Smooth muscle cell (in vitro differentiated cells): ENCODE results near the gene HNRNPF. TPM values are rescaled to one million over a fixed set of nuclear protein-coding genes. Genes with fewer than 3 reads are reported as not detected.

Experiments
- DNase-seq: peaks from one replicate; lab custom pipeline; 2025; ENCODE audit not compliant: unreplicated experiment; lab: John Stamatoyannopoulos, UW
- H2AFZ ChIP-seq: fragments of 200-600 bp; sonication (generic); 2 replicates; pipeline ENCODE4 v1.6.0; 2016; ENCODE audit warnings: antibody characterized with exemption, low read depth, mild to moderate bottlenecking
- H3F3A ChIP-seq: fragments of 200-600 bp; sonication (generic); 2 replicates; pipeline ENCODE4 v1.6.0; 2017; ENCODE audit warnings: antibody characterized with exemption, low read depth
- H3K27ac ChIP-seq: fragments of 200-600 bp; sonication (generic); 2 replicates; pipeline ENCODE4 v1.5.1; 2016; ENCODE audit warnings: low read depth, mild to moderate bottlenecking
- H3K27me3 ChIP-seq: fragments of 200-600 bp; sonication (generic); 2 replicates; pipeline ENCODE4 v1.6.1; 2016; ENCODE audit warnings: low read depth, mild to moderate bottlenecking
- H3K36me3 ChIP-seq: fragments of 200-600 bp; sonication (generic); 2 replicates; pipeline ENCODE4 v1.5.1; 2016; ENCODE audit warnings: low read depth
- H3K4me1 ChIP-seq: fragments of 200-600 bp; sonication (generic); 2 replicates; pipeline ENCODE4 v1.5.1; 2016; ENCODE audit warnings: low read depth
- H3K4me2 ChIP-seq: fragments of 200-600 bp; sonication (generic); 2 replicates; pipeline ENCODE4 v1.6.0; 2016; ENCODE audit warnings: mild to moderate bottlenecking
- H3K4me3 ChIP-seq: fragments of 200-600 bp; sonication (generic); 2 replicates; pipeline ENCODE4 v1.5.1; 2016; ENCODE audit warnings: mild to moderate bottlenecking
- H3K79me2 ChIP-seq: fragments of 200-600 bp; sonication (generic); 2 replicates; pipeline ENCODE4 v1.6.0; 2016; ENCODE audit warnings: low read depth, mild to moderate bottlenecking
- H3K9ac ChIP-seq: fragments of 200-600 bp; sonication (generic); 2 replicates; pipeline ENCODE4 v1.6.0; 2016; ENCODE audit warnings: low read depth
- H3K9me3 ChIP-seq: fragments of 200-600 bp; sonication (generic); replicated peaks from 2 replicates; pipeline ENCODE4 v1.5.1; 2016; ENCODE audit warnings: low read depth
- H4K20me1 ChIP-seq: fragments of 200-600 bp; sonication (generic); 2 replicates; pipeline ENCODE4 v1.6.0; 2016; ENCODE audit warnings: low read depth
- CTCF ChIP-seq: fragments of 200-600 bp; sonication (generic); IDR thresholded peaks from 2 replicates; pipeline ENCODE4 v1.5.1; 2017; ENCODE audit warnings: borderline replicate concordance, mild to moderate bottlenecking, antibody characterized with exemption; ENCODE audit not compliant: insufficient read depth, poor library complexity, severe bottlenecking
- WGBS: methylation state at CpG from one replicate; pipeline ENCODE4 v1.1.7; 2016; ENCODE audit warnings: low lambda C conversion rate; 5-methylcytosine and 5-hydroxymethylcytosine counted together
- polyA plus RNA-seq: library from polyadenylated mRNA; unstranded; fragments of >200 nt; fragmentation: Nextera tagmentation; extraction: Ambion mirVana; gene quantifications from 2 replicates; pipeline ENCODE4 v1.2.1, GENCODE V29; 2016
- total RNA-seq: library from RNA; depleted of rRNA; stranded (reverse); fragments of >200 nt; gene quantifications from 2 replicates; pipeline ENCODE4 v1.2.3, GENCODE V29; 2014

HNRNPF gene
- total and polyA plus RNA-seq, 2 experiments from 2014 or later = 71.9 to 112 TPM

- no peak for TF ChIP-seq CTCF
- no peak for DNase-seq
- Histone ChIP-seq H3F3A (peaks cover 12% of the 10 kb centered on the region), H3K4me3 (no peak overlapping the region), H3K9me3 (no peaks in the 10 kb centered on the region), H4K20me1 (peaks cover 88% of the 10 kb centered on the region), H2AFZ (no peak overlapping the region), H3K36me3 (no peaks in the 10 kb centered on the region), H3K4me1 (peaks cover 29% of the 10 kb centered on the region), H3K79me2 (peaks cover 78% of the 10 kb centered on the region), H3K27ac (no peak overlapping the region), H3K27me3 (no peaks in the 10 kb centered on the region), H3K9ac (no peak overlapping the region), H3K4me2 (no peak overlapping the region)
- WGBS = 79% methylated on average over 14 of the region's 14 CpGs
Measured at GRCh38 chr10:43403911-43404703, 4.9 kb downstream of the HNRNPF start.

GRCh38 chr10:43402880-43403452 lies 6.0 kb downstream of the HNRNPF start:
- DNase-seq = no peak
- peak overlapping the region; percentile 25 for H3K27ac ChIP-seq
- peaks cover 93% of the 10 kb centered on the region for H4K20me1 ChIP-seq
- H3K9ac ChIP-seq = no peak overlapping the region
- H3K4me1 ChIP-seq = peaks cover 29% of the 10 kb centered on the region
- no peak overlapping the region for H3K4me3 ChIP-seq
- peaks cover 89% of the 10 kb centered on the region for H3K79me2 ChIP-seq
- no peak overlapping the region for H2AFZ ChIP-seq
- no peak overlapping the region for H3K4me2 ChIP-seq
- no peaks in the 10 kb centered on the region for H3K36me3 ChIP-seq
- H3F3A ChIP-seq = peaks cover 16% of the 10 kb centered on the region
- no peaks in the 10 kb centered on the region for H3K9me3 ChIP-seq
- no peaks in the 10 kb centered on the region for H3K27me3 ChIP-seq
- WGBS = 87% methylated on average over 7 of the region's 7 CpGs
- no peak for TF ChIP-seq CTCF

DNA sequence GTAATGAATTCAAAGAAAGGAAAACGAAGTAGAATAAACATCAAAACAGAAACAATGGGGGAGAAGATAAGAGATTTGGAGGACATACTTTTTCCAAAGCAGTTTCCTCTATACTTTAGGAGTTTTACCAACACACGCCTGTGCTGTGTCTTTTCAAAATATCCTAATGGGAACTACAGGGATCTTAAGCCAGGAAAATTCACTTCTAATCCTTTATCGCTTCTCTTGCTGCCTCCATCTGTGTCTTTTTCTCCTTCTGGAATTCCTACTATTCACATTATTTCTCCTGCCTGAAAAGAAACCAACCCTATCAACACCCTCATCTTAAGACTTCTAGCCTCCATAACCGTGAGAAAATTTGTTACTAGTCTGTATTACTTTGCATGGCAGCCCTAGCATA lies 6.8 kb downstream of the HNRNPF start:
- peaks cover 99% of the 10 kb centered on the region for H4K20me1 ChIP-seq
- H3K4me3 ChIP-seq = no peak overlapping the region
- peaks cover 16% of the 10 kb centered on the region for H3F3A ChIP-seq
- whole genome bisulfite sequencing = 37% methylated on average over 4 of the region's 4 CpGs
- no peak for TF ChIP-seq CTCF
- H3K9ac ChIP-seq = no peak overlapping the region
- no peak overlapping the region for H2AFZ ChIP-seq
- DNase-seq = no peak
- peaks cover 34% of the 10 kb centered on the region for H3K4me1 ChIP-seq
- H3K4me2 ChIP-seq = peak overlapping the region; percentile 3
- H3K36me3 ChIP-seq = no peaks in the 10 kb centered on the region
- peaks cover 97% of the 10 kb centered on the region for H3K79me2 ChIP-seq
- H3K9me3 ChIP-seq = no peaks in the 10 kb centered on the region
- peak overlapping the region; percentile 25 for H3K27ac ChIP-seq
- no peaks in the 10 kb centered on the region for H3K27me3 ChIP-seq
